Endothelial cell of umbilical vein (primary cell): ENCODE results near the gene SNX19. TPM values are rescaled to one million over a fixed set of nuclear protein-coding genes. Genes with fewer than 3 reads are reported as not detected.

Experiments
- BruUV-seq: library from RNA; stranded (reverse); fragments of 400-500 nt; replicated peaks from 2 replicates; lab custom pipeline; 2021; lab: Mats Ljungman, UMichigan
- CTCF ChIA-PET: fragments of 300-600, 350-600 bp; sonication (Branson Sonifier 250); formaldehyde crosslinking; loops from one replicate; lab custom pipeline; 2021; ENCODE audit warnings: antibody characterized with exemption, inconsistent platforms; lab: Charles Lee
- POLR2A ChIA-PET: fragments of 300-600, 350-600 bp; sonication (Branson Sonifier 250); formaldehyde crosslinking; loops from one replicate; lab custom pipeline; 2021; ENCODE audit warnings: antibody characterized with exemption, inconsistent platforms; lab: Charles Lee
- DNase-seq: peaks from one replicate; pipeline ENCODE4 v3.0.0-alpha.2; 2011; ENCODE audit warnings: low read depth, low spot score
- FAIRE-seq: peaks from 2 replicates; lab custom pipeline; 2011; peaks lifted over from hg19 to GRCh38; lab: Jason Lieb, UNC
- H2AFZ ChIP-seq: 2 replicates; pipeline ENCODE4 v1.6.0; 2012; ENCODE audit warnings: low read depth, low read length, control low read depth, inconsistent platforms
- H3K27ac ChIP-seq: 2 replicates; pipeline ENCODE4 v1.5.1; 2011; ENCODE audit warnings: low read depth, mild to moderate bottlenecking, control low read depth, low read length, moderate library complexity; ENCODE audit not compliant: insufficient read depth
- H3K27me3 ChIP-seq, 2 experiments: 2 replicates each; pipeline versions ENCODE4 v1.6.0 to v1.6.1; 2011; ENCODE audit warnings: low read length in 2 of 2, mixed read lengths in 1 of 2; ENCODE audit not compliant: control insufficient read depth in 2 of 2, insufficient read depth in 2 of 2
- H3K36me3 ChIP-seq, 2 experiments: 2 replicates in 1 of 2; 3 replicates in 1 of 2; pipeline ENCODE4 v1.5.1; 2011; ENCODE audit warnings: low read length in 2 of 2, mild to moderate bottlenecking in 1 of 2, moderate library complexity in 1 of 2; ENCODE audit not compliant: control insufficient read depth in 2 of 2, insufficient read depth in 2 of 2; ENCODE audit errors: extremely low read depth in 1 of 2
- H3K4me1 ChIP-seq: 3 replicates; pipeline ENCODE4 v1.5.1; 2011; ENCODE audit warnings: mild to moderate bottlenecking, low read length; ENCODE audit not compliant: control insufficient read depth, insufficient read depth; ENCODE audit errors: extremely low read depth
- H3K4me2 ChIP-seq: 2 replicates; pipeline ENCODE4 v1.6.1; 2011; ENCODE audit warnings: low read length, control low read depth, mixed read lengths; ENCODE audit not compliant: insufficient read depth
- H3K4me3 ChIP-seq, 3 experiments: fragments of 200-600 bp in 1 of 3; sonication (generic), shearing (Covaris generic) in 1 of 3; replicated peaks in 1 of 3; 2 replicates each; pipeline ENCODE4 v1.5.1; 2011 to 2016; ENCODE audit warnings: control low read depth in 3 of 3, low read length in 3 of 3, mild to moderate bottlenecking in 2 of 3, inconsistent platforms in 1 of 3, low read depth in 1 of 3, moderate library complexity in 1 of 3; ENCODE audit not compliant: insufficient read depth in 1 of 3
- H3K79me2 ChIP-seq: 2 replicates; pipeline ENCODE4 v1.6.0; 2012; ENCODE audit warnings: low read length, inconsistent platforms; ENCODE audit not compliant: control insufficient read depth, insufficient read depth
- H3K9ac ChIP-seq: replicated peaks from 2 replicates; pipeline ENCODE3; 2011; ENCODE audit warnings: low read length, control low read depth; ENCODE audit not compliant: insufficient read depth; ENCODE audit errors: extremely low read depth
- H3K9me1 ChIP-seq: replicated peaks from 3 replicates; pipeline ENCODE4 v1.6.0; 2011; ENCODE audit warnings: mild to moderate bottlenecking, low read length; ENCODE audit not compliant: control insufficient read depth, insufficient read depth; ENCODE audit errors: extremely low read depth
- H3K9me3 ChIP-seq: replicated peaks from 2 replicates; pipeline ENCODE4 v1.5.1; 2012; ENCODE audit warnings: low read length, inconsistent platforms; ENCODE audit not compliant: control insufficient read depth, insufficient read depth
- H4K20me1 ChIP-seq: replicated peaks from 2 replicates; pipeline ENCODE3; 2011; ENCODE audit warnings: mild to moderate bottlenecking, low read length; ENCODE audit not compliant: control insufficient read depth, insufficient read depth; ENCODE audit errors: extremely low read depth
- EZH2 ChIP-seq: IDR thresholded peaks from 2 replicates; pipeline ENCODE4 v1.6.1; 2012; ENCODE audit warnings: borderline replicate concordance, low read depth, mild to moderate bottlenecking, moderate library complexity, low read length, inconsistent platforms; ENCODE audit not compliant: severe bottlenecking
- FOS ChIP-seq: IDR thresholded peaks from 2 replicates; pipeline ENCODE4 v1.6.1; 2011; ENCODE audit warnings: mild to moderate bottlenecking, low read length, moderate library complexity, borderline replicate concordance; ENCODE audit not compliant: insufficient read depth
- GATA2 ChIP-seq: IDR thresholded peaks from 2 replicates; pipeline ENCODE4 v1.7.0; 2011; ENCODE audit warnings: low read depth, mild to moderate bottlenecking, moderate library complexity, mixed read lengths, low read length; ENCODE audit not compliant: insufficient read length, insufficient read depth
- JUN ChIP-seq: IDR thresholded peaks from 2 replicates; pipeline ENCODE4 v1.6.1; 2011; ENCODE audit warnings: borderline replicate concordance, low read depth; ENCODE audit not compliant: insufficient read length, insufficient read depth
- MYC ChIP-seq: IDR thresholded peaks from one replicate; pipeline ENCODE4 v1.6.1; 2011; ENCODE audit warnings: mild to moderate bottlenecking, low read depth, low read length
- POLR2A ChIP-seq: IDR thresholded peaks from 2 replicates; pipeline ENCODE4 v1.6.1; 2012; ENCODE audit warnings: low read depth, mild to moderate bottlenecking, control low read depth, low read length
- POLR2AphosphoS5 ChIP-seq: IDR thresholded peaks from 2 replicates; pipeline ENCODE4 v1.6.1; 2012; ENCODE audit warnings: low read depth, mild to moderate bottlenecking, control low read depth, low read length, moderate library complexity; ENCODE audit not compliant: insufficient read depth
- dilution Hi-C: fragments of 300-500 bp; cut with MboI; formaldehyde crosslinking; loops from one replicate; pipeline ENCODE4 v1.15.0; 2019; ENCODE audit warnings: low sequenced_read_pairs; ENCODE audit not compliant: extremely low pct_ligation_motif_present
- intact Hi-C: fragments of 100-400 bp; cut with micrococcal nuclease; formaldehyde crosslinking; loops from one replicate; pipeline ENCODE4 v1.10.0; 2022
- polyA plus RNA-seq, 4 experiments: library from polyadenylated mRNA; depleted of rRNA in 3 of 4; stranded (reverse) in 3 of 4; unstranded in 1 of 4; fragments of >200 nt; gene quantifications; 2 replicates each; pipeline versions ENCODE4 v1.2.1 to v1.2.3, GENCODE V29; 2011 to 2012; ENCODE audit warnings: missing spikeins in 1 of 4
- total RNA-seq: library from RNA; stranded (reverse); gene quantifications from 2 replicates; pipeline ENCODE4 v1.2.3, GENCODE V29; 2021
- TF ChIP-seq, protein P1 (sequence below): IDR thresholded peaks from 2 replicates; pipeline ENCODE4 v1.6.1; 2011; ENCODE audit not compliant: insufficient read depth, insufficient read length
- TF ChIP-seq, protein P2 (sequence below), 2 donors: IDR thresholded peaks; 1 replicate in 1 of 2; 2 replicates in 1 of 2; pipeline ENCODE4 v1.5.1; 2011; ENCODE audit warnings: low read length in 2 of 2, mild to moderate bottlenecking in 2 of 2, moderate library complexity in 2 of 2, control low read depth in 1 of 2, inconsistent platforms in 1 of 2, low read depth in 1 of 2; ENCODE audit not compliant: insufficient read depth in 1 of 2; ENCODE audit errors: extremely low read depth in 1 of 2

SNX19 gene
- total and polyA plus RNA-seq, 2 donors (not counting 3 experiments of a cell fraction or from before 2014, with no cell fraction given) = 37.4 to 49.8 TPM

DNA sequence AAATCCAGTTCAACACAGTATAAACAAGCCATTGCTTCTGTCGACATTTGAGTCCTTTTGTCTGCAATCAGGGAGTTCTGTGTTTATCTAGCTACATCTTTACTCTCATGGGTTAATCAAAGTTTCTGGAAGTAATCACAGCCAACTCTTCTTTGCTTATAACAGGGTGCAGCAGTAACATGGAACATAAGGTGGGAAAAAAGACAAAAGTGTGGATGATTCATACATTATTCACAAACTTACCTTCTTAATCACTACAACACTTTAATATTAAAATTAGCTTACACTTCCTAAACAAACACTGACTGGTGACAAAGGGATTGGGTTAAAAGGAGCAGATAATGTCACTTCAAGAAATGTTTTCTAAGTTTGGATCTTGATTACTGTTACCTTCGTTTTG lies 44.7 kb downstream of the SNX19 start:
- TF ChIP-seq JUN = peak; percentile 18
- TF ChIP-seq, protein P1, sequence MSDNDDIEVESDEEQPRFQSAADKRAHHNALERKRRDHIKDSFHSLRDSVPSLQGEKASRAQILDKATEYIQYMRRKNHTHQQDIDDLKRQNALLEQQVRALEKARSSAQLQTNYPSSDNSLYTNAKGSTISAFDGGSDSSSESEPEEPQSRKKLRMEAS = no peak
- H3K27ac ChIP-seq = no peak overlapping the region
- CTCF ChIA-PET = interaction anchor here (2.3 to 3.4 kb wide), 3 partner anchors 9 to 441 kb away, joined by 8 to 18 read pairs (median 10); no protein-coding TSS in a partner anchor
- dilution Hi-C loops (loop anchor here (25.0 kb wide), 1 partner anchor 434 kb away; the partner anchor contains the start of genes ADAMTS15 and ADAMTS8), intact Hi-C loops (no loop called here)
- H3K27me3 ChIP-seq = no peaks in the 10 kb centered on the region
- H3K4me1 ChIP-seq = peaks cover 19% of the 10 kb centered on the region
- H2AFZ ChIP-seq = no peak overlapping the region
- H3K4me3 ChIP-seq = no peak overlapping the region
- no peak overlapping the region for H3K9ac ChIP-seq
- FAIRE-seq (no peak), DNase-seq (no peak)
- H3K36me3 ChIP-seq = peaks cover 0 to 2% of the 10 kb centered on the region in 2 experiments
- no TSS peak for BruUV-seq
- H4K20me1 ChIP-seq = no peaks in the 10 kb centered on the region
- H3K4me2 ChIP-seq = no peak overlapping the region
- H3K79me2 ChIP-seq = no peaks in the 10 kb centered on the region
- H3K9me3 ChIP-seq = no peaks in the 10 kb centered on the region
- POLR2A ChIA-PET = no interaction called here
- H3K9me1 ChIP-seq = no peaks in the 10 kb centered on the region

DNA sequence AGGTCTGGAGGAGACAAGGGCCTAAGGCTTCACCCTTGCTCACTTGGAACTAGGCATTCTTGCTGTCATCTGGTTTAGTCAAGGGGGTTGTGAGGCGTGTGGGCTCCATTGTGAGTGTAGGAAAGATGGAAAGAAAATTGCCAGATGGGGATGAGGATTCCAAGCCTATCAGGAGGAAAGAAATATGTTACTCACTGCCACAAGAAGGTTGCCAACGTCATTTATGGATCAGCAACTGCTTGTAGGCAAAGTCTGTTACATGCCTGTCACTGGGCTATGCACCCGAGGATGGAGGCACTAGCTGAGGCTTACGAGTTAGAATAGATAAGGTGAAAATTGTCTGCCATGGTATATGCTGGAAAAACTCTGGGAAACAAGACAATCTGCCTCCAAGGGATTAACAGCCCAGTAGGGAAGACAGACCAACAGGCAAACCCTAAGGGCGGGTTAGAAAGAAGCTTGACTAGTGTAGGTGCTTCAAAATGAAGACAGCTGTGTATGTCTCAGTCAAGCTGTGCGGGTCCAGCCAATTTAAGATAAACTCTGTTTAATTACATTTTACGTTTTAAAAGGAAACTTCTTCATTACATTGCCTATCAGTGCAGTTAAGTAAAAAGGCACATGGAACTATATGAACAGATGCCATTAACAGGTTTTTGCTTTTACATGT lies 47.4 kb downstream of the SNX19 start:
- intact Hi-C loops = no loop called here
- Histone ChIP-seq H3K9me1 (no peaks in the 10 kb centered on the region), H3K4me1 (peaks cover 9% of the 10 kb centered on the region), H2AFZ (no peak overlapping the region), H3K79me2 (no peaks in the 10 kb centered on the region), H3K27ac (no peak overlapping the region), H3K27me3 (no peaks in the 10 kb centered on the region), H3K9me3 (no peaks in the 10 kb centered on the region), H4K20me1 (no peaks in the 10 kb centered on the region), H3K36me3 (no peaks in the 10 kb centered on the region), H3K4me3 (no peak overlapping the region), H3K4me2 (no peak overlapping the region), H3K9ac (no peak overlapping the region)
- TF ChIP-seq, protein P2, sequence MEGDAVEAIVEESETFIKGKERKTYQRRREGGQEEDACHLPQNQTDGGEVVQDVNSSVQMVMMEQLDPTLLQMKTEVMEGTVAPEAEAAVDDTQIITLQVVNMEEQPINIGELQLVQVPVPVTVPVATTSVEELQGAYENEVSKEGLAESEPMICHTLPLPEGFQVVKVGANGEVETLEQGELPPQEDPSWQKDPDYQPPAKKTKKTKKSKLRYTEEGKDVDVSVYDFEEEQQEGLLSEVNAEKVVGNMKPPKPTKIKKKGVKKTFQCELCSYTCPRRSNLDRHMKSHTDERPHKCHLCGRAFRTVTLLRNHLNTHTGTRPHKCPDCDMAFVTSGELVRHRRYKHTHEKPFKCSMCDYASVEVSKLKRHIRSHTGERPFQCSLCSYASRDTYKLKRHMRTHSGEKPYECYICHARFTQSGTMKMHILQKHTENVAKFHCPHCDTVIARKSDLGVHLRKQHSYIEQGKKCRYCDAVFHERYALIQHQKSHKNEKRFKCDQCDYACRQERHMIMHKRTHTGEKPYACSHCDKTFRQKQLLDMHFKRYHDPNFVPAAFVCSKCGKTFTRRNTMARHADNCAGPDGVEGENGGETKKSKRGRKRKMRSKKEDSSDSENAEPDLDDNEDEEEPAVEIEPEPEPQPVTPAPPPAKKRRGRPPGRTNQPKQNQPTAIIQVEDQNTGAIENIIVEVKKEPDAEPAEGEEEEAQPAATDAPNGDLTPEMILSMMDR (IDR thresholded peaks at IDR 0.05; ENCODE audit: extremely low read depth in 1 of 2, insufficient read depth in 1 of 2, low read depth in 1 of 2, low read length in 2 of 2) = no peak
- TF ChIP-seq MYC = no peak
- TF ChIP-seq JUN = no peak
- no peak for TF ChIP-seq FOS
- TF ChIP-seq EZH2 = no peak
- TF ChIP-seq POLR2AphosphoS5 = no peak
- TF ChIP-seq POLR2A = no peak
- no peak for TF ChIP-seq GATA2
- TF ChIP-seq, protein P1 = no peak
- FAIRE-seq (no peak), DNase-seq (no peak)
- CTCF ChIA-PET = interaction anchor here (1.2 to 3.8 kb wide), 6 partner anchors 16 to 438 kb away, joined by 3 to 17 read pairs (median 12); partner anchors contain the start of gene SNX19
- no TSS peak for BruUV-seq
- dilution Hi-C loops = loop anchor here (25.0 kb wide), 1 partner anchor 432 kb away; the partner anchor contains the start of genes ADAMTS15 and ADAMTS8
- POLR2A ChIA-PET = no interaction called here
